GM12878 (cell line): ENCODE data around the gene LRP1. TPM values are rescaled to one million over a fixed set of nuclear protein-coding genes. Genes with fewer than 3 reads are reported as not detected.

ENCODE experiments used
- ATF3 ChIP-seq: IDR thresholded peaks from 2 replicates; pipeline ENCODE4 v1.6.1; 2011; ENCODE audit warnings: low read depth, mild to moderate bottlenecking, low read length, moderate library complexity, borderline replicate concordance; ENCODE audit errors: extremely low read depth
- BMI1 ChIP-seq: fragments of 450-650 bp; IDR thresholded peaks from 2 replicates; pipeline ENCODE4 v1.6.1; 2016; ENCODE audit warnings: mild to moderate bottlenecking, moderate library complexity, borderline replicate concordance
- BRCA1 ChIP-seq: IDR thresholded peaks from 2 replicates; pipeline ENCODE4 v1.6.1; 2011; ENCODE audit warnings: low read depth, low read length, improper control_type of control experiment
- CEBPB ChIP-seq, 2 experiments: fragments of 150-350 bp in 1 of 2; IDR thresholded peaks; 2 replicates each; pipeline ENCODE4 v1.6.1; 2012 to 2014; ENCODE audit warnings: low read depth in 2 of 2, low read length in 2 of 2, borderline replicate concordance in 1 of 2, inconsistent platforms in 1 of 2
- CHD1 ChIP-seq: IDR thresholded peaks from 2 replicates; pipeline ENCODE4 v1.6.1; 2012; ENCODE audit warnings: low read depth, low read length, improper control_type of control experiment
- E2F4 ChIP-seq: IDR thresholded peaks from 2 replicates; pipeline ENCODE4 v1.6.1; 2012; ENCODE audit warnings: low read depth, low read length, improper control_type of control experiment
- E2F8 ChIP-seq: fragments of 450-650 bp; IDR thresholded peaks from 2 replicates; pipeline ENCODE4 v1.6.1; 2018; ENCODE audit warnings: mild to moderate bottlenecking, low read depth, moderate library complexity; ENCODE audit not compliant: partially characterized antibody
- EGR1 ChIP-seq, 2 experiments: IDR thresholded peaks; 1 replicate in 1 of 2; 2 replicates in 1 of 2; pipeline ENCODE4 v1.6.1; 2011 to 2012; ENCODE audit warnings: low read depth in 2 of 2, low read length in 2 of 2, borderline replicate concordance in 1 of 2, mild to moderate bottlenecking in 1 of 2, moderate library complexity in 1 of 2
- MEF2A ChIP-seq: IDR thresholded peaks from 2 replicates; pipeline ENCODE4 v1.6.1; 2011; ENCODE audit warnings: low read depth, mild to moderate bottlenecking, low read length, moderate library complexity; ENCODE audit not compliant: insufficient read depth
- MTA2 ChIP-seq: fragments of 450-650 bp; IDR thresholded peaks from 2 replicates; pipeline ENCODE4 v1.6.1; 2016; ENCODE audit warnings: low read depth, mild to moderate bottlenecking, moderate library complexity
- MXI1 ChIP-seq: fragments of 150-350 bp; IDR thresholded peaks from 2 replicates; pipeline ENCODE4 v1.6.1; 2011; ENCODE audit warnings: low read depth, mild to moderate bottlenecking, inconsistent platforms, low read length, improper control_type of control experiment
- NR2F1 ChIP-seq: fragments of 450-650 bp; conservative IDR thresholded peaks from 2 replicates; pipeline ENCODE4 v1.6.1; 2017; ENCODE audit warnings: mild to moderate bottlenecking
- PAX5 ChIP-seq: IDR thresholded peaks from 2 replicates; pipeline ENCODE4 v1.6.1; 2011; ENCODE audit warnings: low read depth, low read length, borderline replicate concordance
- RELB ChIP-seq: fragments of 450-650 bp; IDR thresholded peaks from 2 replicates; pipeline ENCODE4 v1.6.1; 2017; ENCODE audit warnings: low read depth, mild to moderate bottlenecking, moderate library complexity
- SKIL ChIP-seq: fragments of 450-650 bp; IDR thresholded peaks from 2 replicates; pipeline ENCODE4 v1.6.1; 2017; ENCODE audit warnings: mild to moderate bottlenecking, low read depth, inconsistent platforms; ENCODE audit not compliant: poor library complexity, severe bottlenecking
- SUZ12 ChIP-seq: fragments of 200-600 bp; sonication (generic); IDR thresholded peaks from one replicate; pipeline ENCODE4 v1.6.1; 2018; ENCODE audit warnings: antibody characterized with exemption, mild to moderate bottlenecking; ENCODE audit not compliant: unreplicated experiment
- TCF12 ChIP-seq: IDR thresholded peaks from 2 replicates; pipeline ENCODE4 v1.6.1; 2011; ENCODE audit warnings: low read depth, mild to moderate bottlenecking, low read length
- YY1 ChIP-seq: IDR thresholded peaks from 2 replicates; pipeline ENCODE4 v1.6.1; 2011; ENCODE audit warnings: low read depth, mild to moderate bottlenecking, low read length
- polyA plus RNA-seq, 11 experiments: library from polyadenylated mRNA; depleted of rRNA in 4 of 11; unstranded in 6 of 11; stranded (reverse) in 5 of 11; fragments of >200 nt; fragmentation: Nextera tagmentation in 4 of 11; fragmentation: Illumina TruSeq in 1 of 11; extraction: Ambion mirVana in 4 of 11; extraction: Trizol in 1 of 11; gene quantifications; 1 replicate in 1 of 11; 2 replicates in 10 of 11; pipeline versions ENCODE4 v1.2.1 to v1.2.3, GENCODE V29; 2011 to 2016; ENCODE audit warnings: inconsistent platforms in 2 of 11, missing spikeins in 2 of 11, low read depth in 1 of 11
- total RNA-seq, 4 experiments: library from RNA; depleted of rRNA in 3 of 4; stranded (reverse); fragments of >200 nt in 3 of 4; fragmentation: Illumina TruSeq in 1 of 4; extraction: Trizol in 1 of 4; gene quantifications; 2 replicates each; pipeline versions ENCODE4 v1.2.1 to v1.2.3, GENCODE V29; 2013 to 2021

The LRP1 gene
- total and polyA plus RNA-seq, 10 of the 15 experiments (the other 5 are each of a cell fraction or from before 2014, with no cell fraction given) = under 0.01 to 1.1 (median 0.20) TPM; not detected in 2

GRCh38 chr12:57086493-57087009 lies 41.7 kb upstream of the LRP1 start (continued):
- TF ChIP-seq BMI1 (peak; percentile 25; the same call in 1 of the 2 replicates), TCF12 (0 out of 2 replicates have a peak, but pooled peaks have one; percentile 2), EGR1 (IDR thresholded peaks at IDR 0.05; ENCODE audit: borderline replicate concordance in 1 of 2, low read depth in 2 of 2, low read length in 2 of 2) (peak in 1 of 2 experiments; percentile 97; a peak in 2 of 3 replicates), E2F8 (no peak), CEBPB (IDR thresholded peaks at IDR 0.05; ENCODE audit: borderline replicate concordance in 1 of 2, low read depth in 2 of 2, low read length in 2 of 2) (no peak), MTA2 (peak; percentile 7; the same call in 1 of the 2 replicates), CHD1 (peak; percentile 16; the same call in 1 of the 2 replicates), SUZ12 (no peak), MXI1 (no peak), YY1 (0 out of 2 replicates have a peak, but pooled peaks have one; percentile 33), SKIL (peak; percentile 22), NR2F1 (no peak), E2F4 (0 out of 2 replicates have a peak, but pooled peaks have one; percentile 51), ATF3 (no peak), BRCA1 (no peak), RELB (peak; percentile 51; the same call in 1 of the 2 replicates), PAX5 (no peak), MEF2A (no peak)
